HG02970 (cell line): ENCODE measurements around the gene ATP11A.
"Not testable (repeated sequence)": the region's sequence is repeated elsewhere in the genome, so short reads cannot be mapped to it uniquely, and the experiment has no call there.

Experiments
- ATAC-seq: cut with Tn5 transposase; IDR thresholded peaks from one replicate; pipeline ENCODE4 v1.9.1; 2021; ENCODE audit warnings: mild to moderate bottlenecking, moderate library complexity, moderate number of reproducible peaks; ENCODE audit not compliant: unreplicated experiment, low FRiP score

The ATP11A gene

GRCh38 chr13:112784811-112785482 is 95.1 kb downstream of the ATP11A start:
- ATAC-seq: no peak

- no peak for ATAC-seq
These were observed 95.6 kb downstream of the ATP11A start for GRCh38 chr13:112785483-112785856.

GRCh38 chr13:112786810-112787209 is 97.0 kb downstream of the ATP11A start:
- not testable (repeated sequence) for ATAC-seq

- ATAC-seq: no peak
These were observed 101.2 kb downstream of the ATP11A start for GRCh38 chr13:112790735-112791641.

GRCh38 chr13:112791663-112792440 is 102.0 kb downstream of the ATP11A start:
- ATAC-seq: no peak

GRCh38 chr13:112792511-112792910 is 102.7 kb downstream of the ATP11A start:
- ATAC-seq: no peak

GRCh38 chr13:112793545-112794445 is 104.0 kb downstream of the ATP11A start:
- no peak for ATAC-seq

- no peak for ATAC-seq
These were observed 105.4 kb downstream of the ATP11A start for GRCh38 chr13:112795277-112795676.

- no peak for ATAC-seq
These were observed 106.5 kb downstream of the ATP11A start for GRCh38 chr13:112796190-112796915.

- no peak for ATAC-seq
These were observed 109.6 kb downstream of the ATP11A start for GRCh38 chr13:112799394-112799793.

GRCh38 chr13:112800057-112800456 is 110.2 kb downstream of the ATP11A start:
- ATAC-seq: no peak

- ATAC-seq: not testable (repeated sequence)
These were observed 111.0 kb downstream of the ATP11A start for GRCh38 chr13:112800807-112801206.

GRCh38 chr13:112802802-112803195 is 113.0 kb downstream of the ATP11A start:
- ATAC-seq: no peak

- no peak for ATAC-seq
These were observed 113.6 kb downstream of the ATP11A start for GRCh38 chr13:112803422-112803821.

- no peak for ATAC-seq
These were observed 114.5 kb downstream of the ATP11A start for GRCh38 chr13:112804374-112804773.

GRCh38 chr13:112806739-112807652 is 117.2 kb downstream of the ATP11A start:
- ATAC-seq: no peak

GRCh38 chr13:112807653-112808376 is 118.0 kb downstream of the ATP11A start:
- no peak for ATAC-seq
